DMS79 (cell line): ENCODE measurements around the gene CASD1.

Experiments
- DNase-seq: peaks from one replicate; lab custom pipeline; 2025; lab: John Stamatoyannopoulos, UW

Gene CASD1

GRCh38 chr7:94512735-94513564 lies 3.3 kb downstream of the CASD1 start:
- no peak for DNase-seq

- DNase-seq, result no peak
Measured at GRCh38 chr7:94513565-94513860, 3.9 kb downstream of the CASD1 start.

- DNase-seq, result no peak
Measured at GRCh38 chr7:94514140-94514889, 4.7 kb downstream of the CASD1 start.

- DNase-seq, result no peak
Measured at GRCh38 chr7:94514917-94515316, 5.3 kb downstream of the CASD1 start.

GRCh38 chr7:94525923-94526322 lies 16.3 kb downstream of the CASD1 start:
- DNase-seq, result no peak

- no peak for DNase-seq
Measured at GRCh38 chr7:94529516-94529915, 19.9 kb downstream of the CASD1 start.

GRCh38 chr7:94530109-94530508 lies 20.5 kb downstream of the CASD1 start:
- DNase-seq, result no peak

GRCh38 chr7:94532676-94533075 lies 23.1 kb downstream of the CASD1 start:
- no peak for DNase-seq

GRCh38 chr7:94540428-94540827 lies 30.8 kb downstream of the CASD1 start:
- DNase-seq, result no peak

- DNase-seq, result no peak
Measured at GRCh38 chr7:94547126-94547525, 37.5 kb downstream of the CASD1 start.

- no peak for DNase-seq
Measured at GRCh38 chr7:94556028-94556427, 46.4 kb downstream of the CASD1 start.

- no peak for DNase-seq
Measured at GRCh38 chr7:94557215-94557614, 47.6 kb downstream of the CASD1 start.

- no peak for DNase-seq
Measured at GRCh38 chr7:94559972-94560371, 50.4 kb downstream of the CASD1 start.

- DNase-seq, result no peak
Measured at GRCh38 chr7:94561841-94562514, 52.4 kb downstream of the CASD1 start.

GRCh38 chr7:94562525-94562924 lies 52.9 kb downstream of the CASD1 start:
- DNase-seq, result no peak

GRCh38 chr7:94565247-94565894 lies 55.8 kb downstream of the CASD1 start:
- no peak for DNase-seq

- no peak for DNase-seq
Measured at GRCh38 chr7:94567396-94567795, 57.8 kb downstream of the CASD1 start.

- DNase-seq, result no peak
Measured at GRCh38 chr7:94571816-94572215, 62.2 kb downstream of the CASD1 start.

- no peak for DNase-seq
Measured at GRCh38 chr7:94575646-94576045, 66.0 kb downstream of the CASD1 start.

GRCh38 chr7:94576316-94576715 lies 66.7 kb downstream of the CASD1 start:
- no peak for DNase-seq

- DNase-seq, result no peak
Measured at GRCh38 chr7:94577357-94577756, 67.7 kb downstream of the CASD1 start.

GRCh38 chr7:94578614-94579013 lies 69.0 kb downstream of the CASD1 start:
- DNase-seq, result no peak

GRCh38 chr7:94579470-94579869 lies 69.9 kb downstream of the CASD1 start:
- no peak for DNase-seq
